Fibroblast of lung (primary cell): ENCODE measurements around the gene INS. TPM values are rescaled to one million over a fixed set of nuclear protein-coding genes. Genes with fewer than 3 reads are reported as not detected.

Experiments used
- DNase-seq, 2 donors: peaks; one replicate each; pipeline versions ENCODE4 v3.0.0 to v3.0.0-alpha.2; 2010; ENCODE audit warnings: low read depth in 2 of 2
- H2AFZ ChIP-seq: 2 replicates; pipeline ENCODE4 v1.5.1; 2012; ENCODE audit warnings: low read length, control low read depth, inconsistent platforms
- H3K27ac ChIP-seq: 2 replicates; pipeline ENCODE4 v1.5.1; 2011; ENCODE audit warnings: low read length, control low read depth; ENCODE audit not compliant: insufficient read depth
- H3K27me3 ChIP-seq: 2 replicates; pipeline ENCODE4 v1.5.1; 2011; ENCODE audit warnings: mild to moderate bottlenecking, low read length; ENCODE audit not compliant: control insufficient read depth, insufficient read depth
- H3K36me3 ChIP-seq: 2 replicates; pipeline ENCODE4 v1.5.1; 2011; ENCODE audit warnings: low read length; ENCODE audit not compliant: control insufficient read depth, insufficient read depth
- H3K4me1 ChIP-seq: 2 replicates; pipeline ENCODE4 v1.5.1; 2011; ENCODE audit warnings: low read length; ENCODE audit not compliant: control insufficient read depth, insufficient read depth; ENCODE audit errors: extremely low read depth
- H3K4me2 ChIP-seq: 2 replicates; pipeline ENCODE4 v1.5.1; 2011; ENCODE audit warnings: low read length, control low read depth; ENCODE audit not compliant: insufficient read depth; ENCODE audit errors: extremely low read depth
- H3K4me3 ChIP-seq, 4 experiments: fragments of 200-600 bp in 1 of 4; sonication (generic) in 1 of 4; replicated peaks in 1 of 4; 2 replicates each; pipeline ENCODE4 v1.5.1; 2011 to 2016; ENCODE audit warnings: low read length in 4 of 4, low read depth in 3 of 4, mild to moderate bottlenecking in 3 of 4, control low read depth in 2 of 4, inconsistent platforms in 1 of 4, mixed read lengths in 1 of 4; ENCODE audit not compliant: insufficient read depth in 1 of 4; ENCODE audit errors: control extremely low read depth in 1 of 4
- H3K79me2 ChIP-seq: 2 replicates; pipeline ENCODE4 v1.5.1; 2012; ENCODE audit warnings: mild to moderate bottlenecking, low read length, inconsistent platforms; ENCODE audit not compliant: control insufficient read depth, insufficient read depth
- H3K9ac ChIP-seq: 2 replicates; pipeline ENCODE4 v1.5.1; 2011; ENCODE audit warnings: mild to moderate bottlenecking, low read length, control low read depth; ENCODE audit not compliant: insufficient read depth
- H3K9me3 ChIP-seq: 2 replicates; pipeline ENCODE4 v1.5.1; 2012; ENCODE audit warnings: low read depth, low read length; ENCODE audit not compliant: control insufficient read depth, insufficient read depth
- H4K20me1 ChIP-seq: 2 replicates; pipeline ENCODE4 v1.5.1; 2011; ENCODE audit warnings: low read length; ENCODE audit not compliant: control insufficient read depth, insufficient read depth; ENCODE audit errors: extremely low read depth
- CTCF ChIP-seq, 2 donors: IDR thresholded peaks in 1 of 2; conservative IDR thresholded peaks in 1 of 2; 1 replicate in 1 of 2; 2 replicates in 1 of 2; pipeline ENCODE4 v1.5.1; 2011 to 2012; ENCODE audit warnings: low read length in 2 of 2, control low read depth in 1 of 2, inconsistent platforms in 1 of 2, low read depth in 1 of 2, mild to moderate bottlenecking in 1 of 2
- EZH2 ChIP-seq: IDR thresholded peaks from 2 replicates; pipeline ENCODE4 v1.5.1; 2012; ENCODE audit warnings: low read length, control low read depth, mild to moderate bottlenecking; ENCODE audit errors: missing control alignments
- polyA plus RNA-seq, 2 donors: library from polyadenylated mRNA; depleted of rRNA in 1 of 2; stranded (reverse) in 1 of 2; unstranded in 1 of 2; fragments of >200 nt; gene quantifications; 2 replicates each; pipeline ENCODE4 v1.2.1, GENCODE V29; 2011 to 2012; ENCODE audit warnings: missing spikeins in 1 of 2
- total RNA-seq: library from RNA; depleted of rRNA; stranded (reverse); fragments of >200 nt; gene quantifications from 2 replicates; pipeline ENCODE4 v1.2.1, GENCODE V29; 2014

INS gene
- total and polyA plus RNA-seq, 2 donors (not counting 1 experiment from before 2014, with no cell fraction given), result not detected

GRCh38 chr11:2172676-2173075, 11.7 kb upstream of the INS start:
- H3K27ac ChIP-seq, result no peak overlapping the region
- no peak overlapping the region for H3K4me2 ChIP-seq
- H3K4me1 ChIP-seq, result no peaks in the 10 kb centered on the region
- H3K4me3 ChIP-seq, result no peak overlapping the region
- H3K27me3 ChIP-seq, result no peaks in the 10 kb centered on the region
- no peak for DNase-seq
- no peak for TF ChIP-seq EZH2
- TF ChIP-seq CTCF (conservative IDR thresholded peaks at IDR 0.05 in 1 of 2, IDR thresholded peaks at IDR 0.05 in 1 of 2; ENCODE audit: low read depth in 1 of 2, low read length in 2 of 2), result no peak
- no peak overlapping the region for H2AFZ ChIP-seq
- H3K79me2 ChIP-seq, result no peaks in the 10 kb centered on the region
- no peaks in the 10 kb centered on the region for H4K20me1 ChIP-seq
- H3K9ac ChIP-seq, result no peak overlapping the region
- no peaks in the 10 kb centered on the region for H3K36me3 ChIP-seq
- no peaks in the 10 kb centered on the region for H3K9me3 ChIP-seq

- Histone ChIP-seq H3K4me2 (no peak within 1 kb of the TSS), H3K4me1 (no peaks in the 10 kb centered on the region)
Observed at GRCh38 chr11:2171591-2172003, 10.6 kb upstream of the INS start, which contains the start of gene TH. Gene TH (minus strand): TSS chr11:2171815. CDS start chr11:2171786, 29 bp downstream.

More at GRCh38 chr11:2171591-2172003, 10.6 kb upstream of the INS start, which contains the start of gene TH:
- Histone ChIP-seq H3K9ac (no peak within 1 kb of the TSS), H4K20me1 (no peaks in the 10 kb centered on the region), H3K36me3 (no peaks in the 10 kb centered on the region), H3K4me3 (no peak within 1 kb of the TSS), H3K9me3 (no peaks in the 10 kb centered on the region), H3K27ac (no peak within 1 kb of the TSS), H2AFZ (no peak within 1 kb of the TSS), H3K79me2 (no peaks in the 10 kb centered on the region), H3K27me3 (no peaks in the 10 kb centered on the region)
- TF ChIP-seq EZH2 (no peak), CTCF (conservative IDR thresholded peaks at IDR 0.05 in 1 of 2, IDR thresholded peaks at IDR 0.05 in 1 of 2; ENCODE audit: low read depth in 1 of 2, low read length in 2 of 2) (no peak)
- DNase-seq, result no peak
